ENCODE data around the gene SLC1A7.

DNA sequence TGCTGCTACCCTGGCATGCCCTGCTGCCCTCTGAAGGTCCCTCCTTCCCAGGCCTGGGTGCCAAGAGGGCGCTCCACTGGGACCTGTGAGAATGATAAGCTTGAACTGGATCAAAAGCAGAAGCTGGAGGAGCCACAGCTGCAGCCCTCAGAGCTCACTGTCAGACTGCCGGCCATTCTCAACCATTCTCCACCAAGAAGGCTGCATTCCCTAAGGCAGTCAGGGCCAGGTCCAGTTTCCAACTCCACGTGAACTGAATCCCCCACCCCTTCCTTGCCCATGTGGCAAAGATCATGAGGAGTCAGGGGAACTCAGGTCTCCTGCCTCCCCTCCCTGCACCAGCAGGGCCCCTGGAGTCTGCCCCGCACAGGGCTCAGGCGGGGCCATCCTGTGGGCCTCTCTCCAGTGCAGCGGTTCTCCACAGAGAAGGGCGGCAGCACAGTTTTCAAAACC is 19.5 kb downstream of the SLC1A7 start:
- TF ChIP-seq, protein P1, sequence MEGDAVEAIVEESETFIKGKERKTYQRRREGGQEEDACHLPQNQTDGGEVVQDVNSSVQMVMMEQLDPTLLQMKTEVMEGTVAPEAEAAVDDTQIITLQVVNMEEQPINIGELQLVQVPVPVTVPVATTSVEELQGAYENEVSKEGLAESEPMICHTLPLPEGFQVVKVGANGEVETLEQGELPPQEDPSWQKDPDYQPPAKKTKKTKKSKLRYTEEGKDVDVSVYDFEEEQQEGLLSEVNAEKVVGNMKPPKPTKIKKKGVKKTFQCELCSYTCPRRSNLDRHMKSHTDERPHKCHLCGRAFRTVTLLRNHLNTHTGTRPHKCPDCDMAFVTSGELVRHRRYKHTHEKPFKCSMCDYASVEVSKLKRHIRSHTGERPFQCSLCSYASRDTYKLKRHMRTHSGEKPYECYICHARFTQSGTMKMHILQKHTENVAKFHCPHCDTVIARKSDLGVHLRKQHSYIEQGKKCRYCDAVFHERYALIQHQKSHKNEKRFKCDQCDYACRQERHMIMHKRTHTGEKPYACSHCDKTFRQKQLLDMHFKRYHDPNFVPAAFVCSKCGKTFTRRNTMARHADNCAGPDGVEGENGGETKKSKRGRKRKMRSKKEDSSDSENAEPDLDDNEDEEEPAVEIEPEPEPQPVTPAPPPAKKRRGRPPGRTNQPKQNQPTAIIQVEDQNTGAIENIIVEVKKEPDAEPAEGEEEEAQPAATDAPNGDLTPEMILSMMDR (optimal IDR thresholded peaks at IDR 0.05 in 1 of 3, IDR thresholded peaks at IDR 0.05 in 1 of 3, conservative IDR thresholded peaks at IDR 0.05 in 1 of 3; ENCODE audit: extremely low read depth in 1 of 3, insufficient read depth in 2 of 3, low read length in 3 of 3): no peak
- TF ChIP-seq EZH2 (IDR thresholded peaks at IDR 0.05; ENCODE audit: low read length): no peak

Data from keratinocyte (primary cell).